ENCODE data around the gene TBC1D16.

- TF ChIP-seq CTCF (IDR thresholded peaks at IDR 0.05) (no peak), EZH2 (IDR thresholded peaks at IDR 0.05) (no peak), EZH2phosphoT487 (IDR thresholded peaks at IDR 0.05) (no peak)
These were observed 25.0 kb upstream of the TBC1D16 start for GRCh38 chr17:80060644-80061043.
